Sciatic nerve (tissue), 2 donors: ENCODE data around the gene IFI27. TPM values are rescaled to one million over a fixed set of nuclear protein-coding genes. Genes with fewer than 3 reads are reported as not detected.

Source experiments
- ATAC-seq: fragments of 200-7000 bp; cut with Tn5 transposase; one replicate; pipeline ENCODE4 v1.9.1; 2020; ENCODE audit warnings: mild to moderate bottlenecking, moderate library complexity
- DNase-seq: peaks from one replicate; pipeline ENCODE4 v3.0.0-alpha.2; 2020; ENCODE audit warnings: low spot score
- intact Hi-C: fragments of 100-400 bp; cut with DNase I; formaldehyde crosslinking; loops from one replicate; pipeline ENCODE4 v1.14.2; 2022
- total RNA-seq: library from RNA; stranded (reverse); fragmentation: NEBNext Ultra II Directional; extraction: Animal tissue kit (Norgen Biotek cat#: 25700); gene quantifications from one replicate; pipeline ENCODE4 v1.2.1, GENCODE V29; 2021
- donor health status: DM: no; HTN: no; CAD: no.
- donor health status: DM: no; HTN: no; CAD: no.

The IFI27 gene
- total RNA-seq, 1 donor from 2014 or later, result 219 TPM

DNA sequence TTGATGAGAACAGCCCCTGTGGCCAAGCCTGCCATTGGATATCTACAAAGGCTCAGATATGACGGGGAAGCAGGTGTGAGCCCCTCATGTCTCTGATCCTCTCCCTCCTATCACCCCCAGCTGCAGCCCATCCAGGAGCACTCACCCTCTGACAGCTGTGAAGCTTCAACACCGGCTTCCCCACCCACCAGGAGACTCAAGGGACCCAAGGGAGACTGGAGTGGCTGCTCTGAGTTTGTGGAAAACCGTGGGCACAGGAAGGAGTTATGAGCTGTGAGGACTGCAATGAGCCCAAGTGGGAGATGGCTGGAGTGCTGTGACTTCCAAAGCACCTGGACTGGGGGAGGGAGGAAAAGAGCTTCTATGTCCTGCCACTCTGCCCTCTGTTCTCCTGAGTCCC lies 10.9 kb downstream of the IFI27 start:
- DNase-seq, result peak; percentile 48
- ATAC-seq, result no peak
- intact Hi-C loops, result no loop called here

DNA sequence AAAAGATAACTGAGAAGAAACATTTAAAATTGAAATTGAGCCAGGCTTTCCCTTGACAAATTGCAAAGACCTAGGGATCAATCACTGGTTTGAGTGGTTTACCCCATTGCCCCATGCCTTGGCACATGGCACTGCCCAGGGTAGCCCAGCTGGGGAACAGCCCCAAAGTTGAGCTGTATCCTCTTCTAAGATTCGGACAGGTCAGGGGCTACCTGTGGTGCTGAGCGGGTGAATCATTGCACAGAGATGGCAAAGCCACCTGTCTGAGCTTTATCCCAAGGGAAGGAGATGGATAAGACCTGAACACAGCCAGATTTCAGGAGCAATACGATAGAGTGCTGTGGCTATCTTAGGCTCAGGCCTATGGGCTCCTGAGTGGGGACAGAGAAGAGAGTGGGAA lies 11.9 kb downstream of the IFI27 start:
- intact Hi-C loops, result no loop called here
- ATAC-seq (no peak), DNase-seq (peak; percentile 28)

DNA sequence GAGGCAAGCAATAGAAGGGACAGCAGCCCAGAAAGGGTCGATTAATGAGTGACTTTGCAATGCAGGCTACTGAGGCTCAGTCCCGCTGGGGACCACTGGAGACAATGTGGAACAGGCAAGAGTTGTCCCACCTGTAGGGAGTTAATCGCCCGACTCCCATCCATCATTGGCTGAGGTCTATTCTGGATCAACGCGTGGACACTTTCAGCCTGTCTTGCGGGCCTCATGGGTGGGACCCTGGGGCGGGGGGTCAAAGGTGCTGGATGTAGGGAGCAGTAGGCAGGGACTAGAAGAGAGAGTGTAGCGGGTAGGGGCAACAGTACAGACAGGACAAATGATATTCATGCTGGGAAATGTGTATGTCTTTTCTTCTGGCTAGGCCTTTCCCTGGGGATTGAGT lies 12.8 kb downstream of the IFI27 start:
- DNase-seq (peak; percentile 49), ATAC-seq (no peak)
- intact Hi-C loops, result no loop called here

DNA sequence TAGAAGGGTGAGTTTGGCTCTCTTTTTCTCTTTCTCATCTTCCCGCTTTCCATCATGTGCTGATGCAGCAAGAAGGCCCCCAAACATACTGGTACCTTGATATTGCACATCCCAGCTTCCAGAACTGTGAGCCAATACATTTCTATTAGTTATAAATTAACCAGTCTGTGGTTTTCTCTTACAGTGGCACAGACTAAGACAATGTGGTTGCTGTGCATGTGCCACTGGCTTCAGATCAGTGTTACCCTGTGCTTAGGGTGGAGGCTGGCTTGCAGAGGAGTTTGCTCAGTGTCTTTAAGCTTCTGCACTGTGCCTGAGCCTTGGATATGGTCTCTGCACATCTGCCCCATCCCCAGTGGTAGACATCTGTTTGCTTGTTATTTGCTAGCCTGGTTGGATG lies 13.3 kb downstream of the IFI27 start:
- intact Hi-C loops, result no loop called here
- no peak for ATAC-seq
- DNase-seq, result no peak

DNA sequence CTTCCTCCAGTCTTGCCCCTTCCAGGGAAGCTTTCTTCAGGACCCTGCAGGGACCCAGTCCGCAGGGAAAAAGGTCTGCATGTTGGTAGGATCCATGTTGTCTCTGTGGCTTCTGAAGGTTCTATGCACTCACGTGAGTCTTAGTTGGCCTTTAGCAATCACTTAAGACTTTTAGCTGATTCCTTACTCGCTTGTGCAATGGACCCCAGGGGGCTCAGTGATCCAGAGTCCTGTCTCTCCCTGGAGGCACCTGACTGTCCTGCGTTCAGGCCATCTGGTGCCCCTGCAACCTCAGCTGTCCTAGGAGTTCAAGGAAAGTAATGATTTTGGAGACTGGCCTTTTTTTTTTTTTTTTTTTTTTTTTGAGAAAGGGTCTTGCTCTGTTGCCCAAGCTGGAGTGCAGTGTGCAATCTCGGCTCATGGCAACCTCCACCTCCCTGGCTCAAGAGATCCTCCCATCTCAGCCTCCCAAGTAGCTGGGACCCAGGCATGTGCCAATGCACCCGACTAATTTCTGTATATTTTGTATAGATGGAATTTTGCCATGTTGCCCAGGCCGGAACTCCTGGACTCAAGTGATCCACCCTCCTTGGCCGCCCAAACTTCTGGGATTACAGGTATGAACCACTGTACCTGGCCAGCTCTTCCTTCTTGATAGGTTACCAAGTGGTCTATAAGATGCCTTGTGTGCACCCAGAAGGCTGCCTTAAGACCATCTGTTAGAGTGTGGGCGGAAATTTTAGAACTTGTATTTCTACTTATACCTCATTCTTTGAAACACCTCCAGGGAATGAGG lies 14.2 kb downstream of the IFI27 start:
- intact Hi-C loops, result no loop called here
- ATAC-seq (no peak), DNase-seq (peak; percentile 27)

DNA sequence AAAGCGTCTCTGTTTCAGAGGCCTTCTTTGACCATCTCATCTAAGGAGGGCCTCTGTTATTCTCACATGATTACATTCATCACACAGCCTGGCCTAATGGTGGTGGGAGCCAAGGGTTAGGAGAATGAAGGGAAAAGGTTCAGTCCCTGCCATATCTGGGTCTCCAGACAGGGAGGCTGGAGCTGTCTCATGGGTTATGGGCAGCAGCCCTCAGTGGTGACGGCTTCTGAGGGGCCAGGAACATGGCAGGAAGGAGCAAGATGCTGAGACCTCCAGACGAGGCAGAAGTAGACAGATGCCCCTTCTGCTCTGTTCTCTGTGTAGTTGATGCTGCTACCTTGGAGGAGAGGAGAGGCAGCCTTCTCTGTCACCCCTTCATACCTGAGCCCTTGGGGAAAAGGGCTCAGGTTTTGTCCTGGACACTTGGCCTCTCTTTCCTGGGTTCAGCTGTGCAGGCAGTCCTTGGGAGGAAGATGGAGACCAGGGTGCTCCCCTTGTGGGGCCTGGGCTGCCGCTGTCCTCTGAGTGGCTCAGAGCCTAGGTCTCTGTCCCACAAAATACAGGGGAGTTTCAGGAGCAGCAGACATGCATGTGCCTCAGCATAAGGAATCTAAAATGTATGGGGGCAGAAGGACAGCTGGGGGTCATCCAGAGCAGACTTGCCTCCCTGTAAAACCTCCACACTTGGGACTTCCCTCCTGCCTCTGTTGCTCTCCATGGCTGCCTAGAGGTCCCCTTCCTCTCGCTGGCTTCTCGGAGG lies 15.3 kb downstream of the IFI27 start:
- intact Hi-C loops, result no loop called here
- no peak for DNase-seq
- ATAC-seq, result no peak

DNA sequence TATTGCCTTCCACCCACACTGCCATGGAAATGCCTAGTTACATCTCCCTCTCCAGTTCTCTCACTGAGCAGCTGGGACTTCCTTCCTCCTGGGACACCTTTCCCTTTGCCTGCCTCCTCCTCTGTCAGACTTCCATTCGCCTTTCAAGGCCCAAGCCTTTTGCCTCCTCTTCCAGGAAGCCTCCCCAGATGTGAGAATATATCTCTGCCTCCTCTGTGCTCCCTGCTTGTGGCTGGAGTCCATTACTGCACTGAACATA lies 15.8 kb downstream of the IFI27 start:
- ATAC-seq (no peak), DNase-seq (no peak)
- intact Hi-C loops, result no loop called here

- DNase-seq (no peak), ATAC-seq (no peak)
- intact Hi-C loops, result no loop called here
Measured at GRCh38 chr14:94126800-94127199, 16.3 kb downstream of the IFI27 start.

DNA sequence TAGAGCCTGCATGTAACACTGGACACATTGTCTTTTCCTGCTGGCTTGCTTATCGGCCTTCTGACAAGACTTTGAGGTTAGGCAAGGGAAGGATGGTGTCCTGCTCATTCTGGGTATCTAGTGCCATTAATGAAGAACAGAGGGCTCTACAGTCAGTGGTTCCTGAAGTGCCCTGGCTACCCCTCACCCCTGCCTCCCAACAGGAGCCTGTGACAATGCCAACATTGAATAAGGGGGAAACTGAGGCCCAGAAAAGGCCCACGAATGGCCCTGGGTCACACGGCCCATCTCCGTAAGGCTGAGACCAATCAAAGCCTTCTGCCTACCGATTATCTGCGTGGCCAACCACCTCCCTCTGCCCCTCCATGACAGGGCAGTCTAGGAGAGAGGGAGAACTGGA lies 16.8 kb downstream of the IFI27 start:
- DNase-seq (peak; percentile 33), ATAC-seq (no peak)
- intact Hi-C loops, result no loop called here

GRCh38 chr14:94128216-94128839 lies 17.8 kb downstream of the IFI27 start:
- ATAC-seq (no peak), DNase-seq (no peak)
- intact Hi-C loops, result no loop called here

DNA sequence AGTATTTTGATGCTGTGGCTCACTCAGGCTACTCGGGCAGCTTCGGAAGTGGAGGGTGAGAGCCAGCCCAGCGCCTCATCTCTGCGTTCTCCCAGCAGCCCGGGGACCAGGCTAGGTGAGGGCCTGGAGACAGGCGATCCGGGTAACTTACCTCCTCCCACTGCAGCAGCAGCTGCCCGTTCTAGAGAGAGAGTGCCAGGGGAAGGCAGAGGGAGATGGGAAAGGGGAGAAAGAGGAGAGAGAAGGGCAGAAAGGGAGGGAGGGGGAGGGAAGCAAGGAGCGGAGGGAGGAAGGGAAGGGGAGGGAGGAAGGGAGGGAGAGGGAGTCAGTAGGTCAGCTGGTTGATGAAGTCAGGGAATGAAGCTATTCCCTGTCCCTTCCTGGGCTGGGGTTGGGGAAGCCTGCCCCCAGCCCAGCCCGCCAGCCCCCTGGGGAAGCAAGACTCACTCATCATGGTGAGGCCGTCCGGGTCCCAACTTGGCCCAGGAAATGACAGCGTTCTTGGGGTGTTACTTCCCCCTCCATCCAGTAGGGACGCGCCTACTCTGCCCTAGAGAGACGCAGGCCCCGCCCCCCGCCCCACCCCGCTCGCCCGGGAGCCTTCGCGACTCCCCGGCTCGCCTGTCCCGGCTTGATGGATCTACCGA lies 18.7 kb downstream of the IFI27 start, which contains the start of gene IFI27L2:
Gene IFI27L2 (minus strand): TSS at position 494 of the 647 bp plus-strand sequence. CDS start 40 bp downstream, at position 454.
- ATAC-seq (peak; percentile 97), DNase-seq (peak; percentile 87)
- intact Hi-C loops, result no loop called here

- DNase-seq, result no peak
- intact Hi-C loops, result loop anchor here (10.0 kb wide), 1 partner anchor 95 kb away; no protein-coding TSS in a partner anchor
Measured at GRCh38 chr14:94129758-94130414, 19.4 kb downstream of the IFI27 start.

GRCh38 chr14:94132285-94132887 lies 21.9 kb downstream of the IFI27 start:
- ATAC-seq (no peak), DNase-seq (no peak)
- intact Hi-C loops, result loop anchor here (10.0 kb wide), 1 partner anchor 98 kb away; no protein-coding TSS in a partner anchor

More at GRCh38 chr14:94129758-94130414, 19.4 kb downstream of the IFI27 start:
- peak; percentile 64 for ATAC-seq

DNA sequence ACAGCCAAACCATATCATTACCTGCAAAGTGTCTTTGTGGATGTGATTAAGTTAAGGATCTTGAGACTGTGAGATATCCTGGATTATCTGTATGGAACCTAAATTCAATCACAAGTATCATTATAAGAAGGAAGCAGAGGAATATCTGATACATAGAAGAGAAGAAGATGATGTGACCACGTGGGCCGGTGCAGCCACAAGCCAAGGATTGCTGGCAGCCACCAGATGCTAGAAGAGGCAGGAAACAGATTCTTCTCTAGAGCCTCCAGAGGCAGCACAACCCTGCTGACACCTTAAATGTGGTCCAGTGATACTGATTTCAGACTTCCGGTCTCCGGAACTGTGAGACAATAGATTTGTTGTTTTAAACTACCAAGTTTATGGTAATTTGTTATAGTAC lies 24.9 kb downstream of the IFI27 start:
- ATAC-seq (no peak), DNase-seq (no peak)
- intact Hi-C loops, result loop anchor here (10.0 kb wide), 1 partner anchor 101 kb away; no protein-coding TSS in a partner anchor

- peak; percentile 95 for DNase-seq
- intact Hi-C loops, result loop anchor here (10.0 kb wide), 1 partner anchor 102 kb away; no protein-coding TSS in a partner anchor
Measured at GRCh38 chr14:94136575-94137331, 26.2 kb downstream of the IFI27 start.

DNA sequence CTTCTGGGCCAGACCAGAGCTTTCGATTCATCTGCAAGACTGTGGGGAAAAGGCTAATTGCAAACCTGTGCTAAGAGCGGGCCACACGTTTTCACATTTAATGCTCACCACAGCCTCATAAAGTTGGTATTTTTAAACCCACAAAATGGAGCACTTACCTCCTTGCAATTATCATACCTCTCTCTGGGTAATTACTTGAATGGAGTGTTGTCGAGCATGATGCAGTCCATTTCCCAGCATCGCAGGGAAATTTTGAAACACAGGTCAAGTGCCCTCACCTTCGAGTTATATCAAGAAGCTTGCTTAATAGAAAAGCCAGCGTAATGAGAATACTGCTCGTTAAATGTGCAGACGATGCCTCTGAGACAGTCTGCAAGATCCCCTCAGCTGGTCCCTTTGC lies 27.7 kb downstream of the IFI27 start:
- intact Hi-C loops, result loop anchor here (10.0 kb wide), 1 partner anchor 103 kb away; no protein-coding TSS in a partner anchor
- DNase-seq (no peak), ATAC-seq (no peak)

More at GRCh38 chr14:94136575-94137331, 26.2 kb downstream of the IFI27 start:
- ATAC-seq, result peak; percentile 94

GRCh38 chr14:94139006-94139405 lies 28.5 kb downstream of the IFI27 start:
- ATAC-seq (no peak), DNase-seq (no peak)
- intact Hi-C loops, result loop anchor here (10.0 kb wide), 1 partner anchor 104 kb away; no protein-coding TSS in a partner anchor
